ENCODE results near the gene FAM229A. TPM values are rescaled to one million over a fixed set of nuclear protein-coding genes. Genes with fewer than 3 reads are reported as not detected.
A peak's percentile ranks its signal among the peaks of the same experiment; 100 is the strongest.

The FAM229A gene
- total RNA-seq, 1 experiment from 2014 or later, result 3.1 TPM

- Histone ChIP-seq H3K27me3 (ENCODE audit: low read length) (no peaks in the 10 kb centered on the region), H3K79me2 (ENCODE audit: low read length) (peaks cover 51% of the 10 kb centered on the region), H4K20me1 (ENCODE audit: insufficient read depth, low read depth, low read length) (no peaks in the 10 kb centered on the region), H3K27ac (ENCODE audit: low read length) (peak overlapping the region; percentile 88), H3K4me2 (ENCODE audit: low read depth, low read length, poor library complexity, severe bottlenecking) (peak overlapping the region; percentile 63), H3K4me1 (ENCODE audit: low read length) (peaks cover 61% of the 10 kb centered on the region), H3K9me3 (ENCODE audit: low read length) (no peaks in the 10 kb centered on the region), H3K36me3 (ENCODE audit: insufficient read depth, low read length) (peaks cover 35% of the 10 kb centered on the region), H3K4me3 (ENCODE audit: low read length) (peak overlapping the region; percentile 22; the same call in 1 of the 2 replicates), H3K9ac (ENCODE audit: low read length) (peak overlapping the region; percentile 40), H2AFZ (ENCODE audit: low read length) (no peak overlapping the region), H3K9me2 (replicated peaks; ENCODE audit: insufficient read depth, low read length) (no peaks in the 10 kb centered on the region)
- DNase-seq, result peak; percentile 52
Measured at GRCh38 chr1:32321712-32322291, 40.5 kb downstream of the FAM229A start.

- no peaks in the 10 kb centered on the region for H3K27me3 ChIP-seq (ENCODE audit: low read length)
- peak overlapping the region; percentile 44; the same call in 1 of the 2 replicates for H3K4me3 ChIP-seq (ENCODE audit: low read length)
- no peaks in the 10 kb centered on the region for H3K9me2 ChIP-seq (replicated peaks; ENCODE audit: insufficient read depth, low read length)
- DNase-seq, result no peak
- peak overlapping the region; percentile 90 for H3K27ac ChIP-seq (ENCODE audit: low read length)
- no peaks in the 10 kb centered on the region for H4K20me1 ChIP-seq (ENCODE audit: insufficient read depth, low read depth, low read length)
- H3K9ac ChIP-seq (ENCODE audit: low read length), result peak overlapping the region; percentile 53
- no peak overlapping the region for H2AFZ ChIP-seq (ENCODE audit: low read length)
- H3K9me3 ChIP-seq (ENCODE audit: low read length), result no peaks in the 10 kb centered on the region
- peaks cover 77% of the 10 kb centered on the region for H3K4me1 ChIP-seq (ENCODE audit: low read length)
- peak overlapping the region; percentile 62 for H3K4me2 ChIP-seq (ENCODE audit: low read depth, low read length, poor library complexity, severe bottlenecking)
- H3K36me3 ChIP-seq (ENCODE audit: insufficient read depth, low read length), result peaks cover 19% of the 10 kb centered on the region
- peaks cover 60% of the 10 kb centered on the region for H3K79me2 ChIP-seq (ENCODE audit: low read length)
Measured at GRCh38 chr1:32318127-32318869, 44.0 kb downstream of the FAM229A start.

GRCh38 chr1:32316903-32317277 lies 45.4 kb downstream of the FAM229A start:
- DNase-seq, result peak; percentile 77
- Histone ChIP-seq H3K4me2 (ENCODE audit: low read depth, low read length, poor library complexity, severe bottlenecking) (peak overlapping the region; percentile 62), H3K4me3 (ENCODE audit: low read length) (peak overlapping the region; percentile 44), H2AFZ (ENCODE audit: low read length) (no peak overlapping the region), H3K36me3 (ENCODE audit: insufficient read depth, low read length) (peaks cover 19% of the 10 kb centered on the region), H3K9me3 (ENCODE audit: low read length) (no peaks in the 10 kb centered on the region), H3K27ac (ENCODE audit: low read length) (peak overlapping the region; percentile 90), H3K4me1 (ENCODE audit: low read length) (peaks cover 66% of the 10 kb centered on the region), H3K79me2 (ENCODE audit: low read length) (peaks cover 65% of the 10 kb centered on the region), H4K20me1 (ENCODE audit: insufficient read depth, low read depth, low read length) (no peaks in the 10 kb centered on the region), H3K9ac (ENCODE audit: low read length) (peak overlapping the region; percentile 53), H3K9me2 (replicated peaks; ENCODE audit: insufficient read depth, low read length) (no peaks in the 10 kb centered on the region), H3K27me3 (ENCODE audit: low read length) (no peaks in the 10 kb centered on the region)

DNA sequence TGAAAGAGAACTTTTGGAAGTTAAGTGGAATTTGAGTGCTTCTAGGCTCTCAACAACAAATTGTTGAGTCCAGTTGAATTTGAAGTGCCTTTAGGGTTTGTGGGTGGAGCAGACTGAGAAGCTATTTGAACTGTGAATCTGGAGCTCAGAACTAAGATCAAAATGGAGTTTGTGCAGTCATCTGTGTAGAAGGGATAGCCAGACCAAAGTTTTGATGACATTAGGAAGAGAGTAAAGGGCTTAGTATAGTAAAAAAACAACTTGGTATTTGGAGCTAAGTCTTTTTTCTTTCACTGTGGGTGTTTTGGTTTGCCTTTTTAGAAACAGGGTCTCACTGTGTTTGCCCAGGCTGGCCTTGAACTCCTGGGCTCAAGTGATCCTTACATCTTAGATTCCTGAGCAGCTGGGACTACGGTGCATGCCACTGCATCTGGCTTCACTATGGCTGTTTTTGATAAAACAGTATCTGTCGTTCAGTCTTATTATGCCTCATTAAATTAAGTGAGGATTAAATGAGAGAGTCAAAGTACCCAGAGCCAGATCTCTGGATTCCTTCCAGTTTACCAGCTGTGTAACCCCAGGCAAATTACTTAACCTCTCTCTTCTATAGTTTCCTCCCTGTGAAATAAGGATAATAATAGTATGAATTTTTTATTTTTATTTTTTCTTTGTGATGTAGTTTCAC lies 50.4 kb downstream of the FAM229A start:
- H3K79me2 ChIP-seq (ENCODE audit: low read length), result peaks cover 77% of the 10 kb centered on the region
- no peaks in the 10 kb centered on the region for H3K9me3 ChIP-seq (ENCODE audit: low read length)
- no peak overlapping the region for H3K4me3 ChIP-seq (ENCODE audit: low read length)
- H3K4me1 ChIP-seq (ENCODE audit: low read length), result peaks cover 56% of the 10 kb centered on the region
- H3K9me2 ChIP-seq (replicated peaks; ENCODE audit: insufficient read depth, low read length), result no peaks in the 10 kb centered on the region
- H3K27ac ChIP-seq (ENCODE audit: low read length), result peak overlapping the region; percentile 50
- no peaks in the 10 kb centered on the region for H4K20me1 ChIP-seq (ENCODE audit: insufficient read depth, low read depth, low read length)
- H3K4me2 ChIP-seq (ENCODE audit: low read depth, low read length, poor library complexity, severe bottlenecking), result no peak overlapping the region
- H3K27me3 ChIP-seq (ENCODE audit: low read length), result no peaks in the 10 kb centered on the region
- no peak overlapping the region for H3K9ac ChIP-seq (ENCODE audit: low read length)
- H2AFZ ChIP-seq (ENCODE audit: low read length), result no peak overlapping the region
- H3K36me3 ChIP-seq (ENCODE audit: insufficient read depth, low read length), result peaks cover 12% of the 10 kb centered on the region; the same call in 1 of the 2 replicates
- no peak for DNase-seq

Other genes with a start within 250 kb of the FAM229A start
- gene TXLNA, start 182.8 kb downstream of the FAM229A start, total RNA-seq (2014; rRNA removed; shearing (Covaris generic); ENCODE audit: low replicate concordance), result 33.5 and 40.7 TPM in 2 replicates
- gene CCDC28B, start 161.9 kb downstream of the FAM229A start, total RNA-seq (2014; rRNA removed; shearing (Covaris generic); ENCODE audit: low replicate concordance), result 35.9 and 78.2 TPM in 2 replicates
- 1.2 and 3.9 TPM in 2 replicates for gene IQCC, start 156.8 kb downstream of the FAM229A start, total RNA-seq (2014; rRNA removed; shearing (Covaris generic); ENCODE audit: low replicate concordance)
- gene DCDC2B, start 153.4 kb downstream of the FAM229A start, total RNA-seq (2014; rRNA removed; shearing (Covaris generic); ENCODE audit: low replicate concordance), result not detected in 2 replicates
- 11.2 and 11.6 TPM in 2 replicates for gene TMEM234, start 140.1 kb downstream of the FAM229A start, total RNA-seq (2014; rRNA removed; shearing (Covaris generic); ENCODE audit: low replicate concordance)
- gene EIF3I, start 140.1 kb downstream of the FAM229A start, total RNA-seq (2014; rRNA removed; shearing (Covaris generic); ENCODE audit: low replicate concordance), result 178 and 213 TPM in 2 replicates
- gene FAM167B, start 115.3 kb downstream of the FAM229A start, total RNA-seq (2014; rRNA removed; shearing (Covaris generic); ENCODE audit: low replicate concordance), result 1.5 TPM in 1 of 2 replicates, not detected in the other
- gene LCK, start 111.2 kb downstream of the FAM229A start, total RNA-seq (2014; rRNA removed; shearing (Covaris generic); ENCODE audit: low replicate concordance), result 12.0 and 26.1 TPM in 2 replicates
- 201 and 257 TPM in 2 replicates for gene HDAC1, start 70.4 kb downstream of the FAM229A start, total RNA-seq (2014; rRNA removed; shearing (Covaris generic); ENCODE audit: low replicate concordance)
- 262 and 391 TPM in 2 replicates for gene MARCKSL1, start 26.3 kb downstream of the FAM229A start, total RNA-seq (2014; rRNA removed; shearing (Covaris generic); ENCODE audit: low replicate concordance)
- gene TSSK3, start 54 bp upstream of the FAM229A start, total RNA-seq (2014; rRNA removed; shearing (Covaris generic); ENCODE audit: low replicate concordance), result 1.4 and 1.5 TPM in 2 replicates
- 45.1 and 50.0 TPM in 2 replicates for gene BSDC1, start 32.0 kb upstream of the FAM229A start, total RNA-seq (2014; rRNA removed; shearing (Covaris generic); ENCODE audit: low replicate concordance)
- gene ZBTB8B, start 102.6 kb upstream of the FAM229A start, total RNA-seq (2014; rRNA removed; shearing (Covaris generic); ENCODE audit: low replicate concordance), result not detected in 2 replicates
- 0.11 TPM in 1 of 2 replicates, not detected in the other for gene ZBTB8A, start 176.9 kb upstream of the FAM229A start, total RNA-seq (2014; rRNA removed; shearing (Covaris generic); ENCODE audit: low replicate concordance)